TTC549 (cell line): ENCODE results near the gene MPPED2.

Experiments used
- FAIRE-seq: peaks from 2 replicates; lab custom pipeline; 2012; peaks lifted over from hg19 to GRCh38; lab: Jason Lieb, UNC

The MPPED2 gene

GRCh38 chr11:30526558-30526957, 59.6 kb downstream of the MPPED2 start:
- FAIRE-seq = no peak

- FAIRE-seq = no peak
Observed at GRCh38 chr11:30522536-30523243, 63.5 kb downstream of the MPPED2 start.

- FAIRE-seq = no peak
Observed at GRCh38 chr11:30521297-30522071, 64.7 kb downstream of the MPPED2 start.

- no peak for FAIRE-seq
Observed at GRCh38 chr11:30513087-30513486, 73.1 kb downstream of the MPPED2 start.

GRCh38 chr11:30511408-30511807, 74.7 kb downstream of the MPPED2 start:
- no peak for FAIRE-seq

GRCh38 chr11:30510750-30511149, 75.4 kb downstream of the MPPED2 start:
- no peak for FAIRE-seq

GRCh38 chr11:30509364-30509763, 76.8 kb downstream of the MPPED2 start:
- FAIRE-seq = no peak

- FAIRE-seq = no peak
Observed at GRCh38 chr11:30508594-30508993, 77.6 kb downstream of the MPPED2 start.

- FAIRE-seq = no peak
Observed at GRCh38 chr11:30505603-30506002, 80.5 kb downstream of the MPPED2 start.

- FAIRE-seq = no peak
Observed at GRCh38 chr11:30504468-30504867, 81.7 kb downstream of the MPPED2 start.

- no peak for FAIRE-seq
Observed at GRCh38 chr11:30503156-30503555, 83.0 kb downstream of the MPPED2 start.

- FAIRE-seq = no peak
Observed at GRCh38 chr11:30502305-30502704, 83.8 kb downstream of the MPPED2 start.

GRCh38 chr11:30501744-30502143, 84.4 kb downstream of the MPPED2 start:
- FAIRE-seq = no peak

- FAIRE-seq = no peak
Observed at GRCh38 chr11:30499940-30500339, 86.2 kb downstream of the MPPED2 start.

GRCh38 chr11:30497600-30497999, 88.6 kb downstream of the MPPED2 start:
- FAIRE-seq = no peak

GRCh38 chr11:30496935-30497334, 89.2 kb downstream of the MPPED2 start:
- FAIRE-seq = no peak

GRCh38 chr11:30495437-30495836, 90.7 kb downstream of the MPPED2 start:
- FAIRE-seq = no peak

GRCh38 chr11:30489511-30489910, 96.6 kb downstream of the MPPED2 start:
- FAIRE-seq = no peak

- no peak for FAIRE-seq
Observed at GRCh38 chr11:30489076-30489475, 97.1 kb downstream of the MPPED2 start.

- FAIRE-seq = no peak
Observed at GRCh38 chr11:30488304-30488998, 97.7 kb downstream of the MPPED2 start.

GRCh38 chr11:30487200-30487898, 98.8 kb downstream of the MPPED2 start:
- FAIRE-seq = no peak

- FAIRE-seq = no peak
Observed at GRCh38 chr11:30485756-30486155, 100.4 kb downstream of the MPPED2 start.

- no peak for FAIRE-seq
Observed at GRCh38 chr11:30485222-30485621, 100.9 kb downstream of the MPPED2 start.
